HG03039 (cell line): Measurements from ENCODE around the gene RTN4.
"Not testable (repeated sequence)": the region's sequence is repeated elsewhere in the genome, so short reads cannot be mapped to it uniquely, and the experiment has no call there.

Source experiments
- ATAC-seq: cut with Tn5 transposase; IDR thresholded peaks from one replicate; pipeline ENCODE4 v1.9.1; 2021; ENCODE audit warnings: mild to moderate bottlenecking, moderate library complexity; ENCODE audit not compliant: unreplicated experiment

RTN4 gene

DNA sequence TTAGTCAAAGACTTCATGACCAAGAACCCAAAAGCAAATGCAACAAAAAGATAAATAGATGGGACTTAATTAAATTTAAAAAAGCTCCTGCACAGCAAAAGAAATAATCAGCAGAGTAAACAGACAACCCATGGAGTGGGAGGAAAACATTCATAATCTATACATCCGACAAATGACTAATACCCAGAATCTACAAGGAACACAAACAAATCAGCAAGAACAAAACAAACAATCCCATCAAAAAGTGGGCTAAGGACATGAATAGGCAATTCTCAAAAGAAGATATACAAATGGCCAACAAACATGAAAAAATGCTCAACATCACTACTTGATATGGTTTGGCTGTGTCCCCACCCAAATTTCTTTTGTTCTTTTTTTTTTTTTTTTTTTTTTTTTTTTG is 25.8 kb upstream of the RTN4 start:
- ATAC-seq = not testable (repeated sequence)

DNA sequence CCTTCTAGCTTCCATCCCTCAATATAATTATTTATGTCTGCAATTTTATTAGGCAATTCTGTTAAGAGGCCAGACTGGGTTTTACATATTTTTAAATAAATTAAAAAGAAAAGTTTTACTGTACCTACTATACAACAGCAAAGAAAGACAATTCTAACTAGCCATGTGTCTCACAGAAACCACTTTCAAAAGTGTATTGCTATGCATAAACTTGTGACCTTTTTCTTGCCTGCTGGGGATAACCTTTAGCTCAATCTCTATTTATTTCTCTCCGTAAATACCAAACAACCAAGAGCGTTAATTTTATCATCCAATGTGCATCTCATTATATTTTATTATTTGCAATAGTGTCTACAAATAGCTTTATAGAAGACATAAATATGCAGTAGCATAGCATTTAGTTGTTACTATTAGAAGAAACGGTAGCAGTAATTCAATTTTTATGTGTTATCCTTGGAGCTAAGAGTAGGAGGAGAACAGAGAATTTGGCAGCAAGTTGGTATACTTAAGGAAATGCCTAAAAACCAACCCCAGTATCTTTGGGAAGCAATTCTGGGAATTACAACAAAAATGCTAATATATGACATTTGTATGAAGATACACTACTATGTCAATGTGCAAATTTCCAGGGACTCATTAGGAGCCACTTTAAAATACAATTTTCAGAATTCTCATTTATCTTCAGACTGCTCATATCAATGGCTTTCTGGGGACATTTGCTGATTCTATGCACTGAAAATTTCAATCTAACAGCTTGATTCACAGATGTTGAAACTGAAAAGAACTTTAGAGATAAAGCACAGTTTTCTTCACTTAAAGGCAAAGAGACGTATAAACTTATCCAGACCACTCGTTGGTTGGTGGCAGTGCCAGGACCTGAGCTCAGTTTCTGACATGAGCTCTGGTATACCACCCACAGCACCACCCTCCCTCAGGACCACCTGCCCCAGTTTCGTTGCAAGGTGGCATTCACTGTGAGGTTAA is 23.0 kb upstream of the RTN4 start:
- ATAC-seq = no peak

DNA sequence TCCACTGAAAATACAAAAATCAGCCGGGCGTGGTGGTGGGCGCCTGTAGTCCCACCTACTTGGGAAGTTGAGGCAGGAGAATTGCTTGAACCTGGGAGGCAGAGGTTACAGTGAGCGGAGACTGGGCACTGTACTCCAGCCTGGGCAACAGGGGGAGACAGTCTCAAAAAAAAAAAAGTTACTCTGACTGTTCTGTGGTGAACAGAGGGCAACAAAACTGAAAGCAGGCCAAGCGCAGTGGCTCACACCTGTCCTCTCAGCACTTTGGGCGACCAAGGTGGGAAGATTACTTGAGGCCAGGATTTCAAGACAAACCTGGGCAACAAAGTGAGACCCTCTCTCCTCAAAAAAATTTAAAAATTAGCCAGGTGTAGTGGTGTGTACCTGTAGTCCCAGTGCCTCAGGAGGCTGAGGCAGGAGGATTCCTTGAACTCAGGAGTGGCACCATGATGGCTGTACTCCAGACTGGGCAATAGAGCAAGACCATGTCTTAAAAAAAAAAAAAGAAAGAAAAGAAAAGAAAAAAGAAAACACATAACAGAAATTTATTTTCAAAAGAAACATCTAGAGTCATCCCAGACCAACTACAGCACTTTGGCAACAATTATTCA is 13.6 kb upstream of the RTN4 start:
- no peak for ATAC-seq

DNA sequence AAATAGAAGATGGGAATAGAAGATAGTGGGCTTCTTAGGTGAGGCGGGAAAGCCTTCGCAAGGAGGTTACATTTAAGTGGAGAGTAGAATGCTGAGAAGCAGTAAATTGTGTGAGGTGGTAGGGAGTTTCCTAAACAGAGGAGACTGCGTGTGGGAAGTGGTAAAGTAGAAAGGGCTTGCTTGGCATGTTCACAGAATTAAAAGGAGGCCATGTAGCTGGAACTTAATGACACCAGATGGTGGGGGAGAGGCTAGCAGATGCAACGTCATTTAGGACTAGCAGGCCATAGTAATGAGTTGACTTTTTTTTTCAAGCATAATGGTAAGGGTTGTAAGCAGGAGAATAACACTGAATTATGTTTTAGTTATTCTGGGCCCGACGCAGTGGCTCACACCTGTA is 13.0 kb upstream of the RTN4 start:
- no peak for ATAC-seq

DNA sequence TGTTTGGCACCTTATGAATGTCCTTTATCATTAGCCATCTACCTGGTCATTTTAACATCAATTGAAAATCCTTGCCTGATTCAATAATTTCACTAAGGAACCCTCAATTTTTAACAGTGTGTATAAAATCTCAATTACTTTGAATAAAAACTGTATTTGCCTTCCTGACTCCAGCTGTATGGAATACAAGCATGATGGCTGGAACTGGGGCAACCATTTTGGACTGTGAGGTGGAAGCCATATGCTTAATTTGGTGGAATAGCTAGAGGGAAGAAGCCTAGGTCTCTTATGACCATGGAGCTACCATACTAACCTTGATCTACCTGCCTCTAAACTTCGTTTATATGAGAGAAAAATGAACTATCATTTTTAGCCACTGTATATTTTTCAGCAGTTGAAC is 12.5 kb upstream of the RTN4 start:
- no peak for ATAC-seq

DNA sequence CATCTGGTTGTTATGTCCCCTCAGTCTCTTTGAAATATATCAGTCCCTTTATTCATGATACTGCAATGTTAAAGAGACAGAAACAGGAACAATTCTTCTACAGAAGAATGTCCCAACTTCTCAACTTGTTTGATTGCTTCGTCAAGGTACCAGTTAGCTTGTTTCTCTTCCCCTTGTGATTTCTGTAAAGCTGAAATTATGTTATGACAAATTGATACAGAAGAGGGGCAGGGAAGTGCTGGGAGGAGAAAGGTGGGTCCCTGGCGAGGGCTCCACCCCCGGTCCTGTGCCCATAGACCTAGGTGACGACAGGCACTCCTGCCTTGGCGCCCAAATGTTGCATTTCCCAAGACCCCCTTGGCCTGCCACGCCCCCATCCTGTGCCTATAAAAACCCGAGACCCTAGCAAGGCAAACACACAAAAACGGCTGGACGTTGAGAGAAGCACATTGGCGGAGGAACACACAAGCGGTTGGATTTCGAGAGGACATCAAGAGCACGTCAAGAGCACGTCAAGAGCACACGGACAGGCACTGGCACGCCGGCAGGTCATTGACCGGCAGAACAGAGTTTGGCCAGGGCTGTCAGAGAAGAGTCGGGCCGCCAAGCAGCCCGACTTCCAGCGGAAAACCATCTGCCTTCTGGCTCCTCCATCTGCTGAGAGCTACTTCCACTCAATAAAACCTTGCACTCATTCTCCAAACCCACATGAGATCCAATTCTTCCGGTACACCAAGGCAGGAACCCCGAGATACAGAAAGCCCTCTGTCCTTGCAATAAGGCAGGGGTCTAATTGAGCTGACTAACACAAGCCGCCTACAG is 11.5 kb upstream of the RTN4 start:
- no peak for ATAC-seq

DNA sequence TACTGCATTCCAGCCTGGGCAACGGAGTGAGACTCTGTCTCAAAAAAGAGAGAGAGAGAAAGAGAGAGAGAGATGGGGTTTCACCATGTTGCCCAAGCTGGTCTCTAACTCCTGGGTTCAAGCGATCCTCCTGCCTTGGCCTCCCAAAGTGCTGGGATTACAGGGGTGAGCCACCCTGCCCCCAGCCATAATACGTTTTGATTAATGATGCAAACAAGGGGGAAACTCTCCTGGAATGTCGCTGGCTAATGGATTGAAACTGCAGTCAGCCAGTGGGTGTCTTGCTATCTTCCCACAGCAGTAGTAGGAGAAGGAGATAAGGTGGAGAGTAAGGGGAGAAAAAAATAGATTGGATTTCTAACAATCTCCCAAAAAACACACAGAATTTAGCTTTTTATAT is 9.5 kb upstream of the RTN4 start:
- no peak for ATAC-seq

DNA sequence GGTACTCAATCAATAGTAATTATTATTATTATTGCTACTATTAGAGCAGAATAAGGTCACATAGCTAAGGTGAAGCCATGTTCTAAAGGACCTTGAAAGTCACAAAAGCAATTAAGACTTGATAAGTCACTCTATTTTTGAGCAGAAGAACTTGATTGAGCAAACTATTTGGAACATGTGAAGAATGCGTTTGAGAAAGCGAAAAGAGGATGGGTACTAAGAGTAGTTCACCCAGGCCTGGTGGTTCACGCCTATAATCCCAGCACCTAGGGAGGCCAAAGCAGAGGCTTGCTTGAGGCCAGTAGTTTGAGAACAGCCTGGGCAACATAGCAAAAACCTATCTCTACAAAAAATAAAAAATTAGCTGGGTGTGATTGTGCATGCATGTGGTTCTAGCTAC is 7.2 kb upstream of the RTN4 start:
- ATAC-seq = no peak

DNA sequence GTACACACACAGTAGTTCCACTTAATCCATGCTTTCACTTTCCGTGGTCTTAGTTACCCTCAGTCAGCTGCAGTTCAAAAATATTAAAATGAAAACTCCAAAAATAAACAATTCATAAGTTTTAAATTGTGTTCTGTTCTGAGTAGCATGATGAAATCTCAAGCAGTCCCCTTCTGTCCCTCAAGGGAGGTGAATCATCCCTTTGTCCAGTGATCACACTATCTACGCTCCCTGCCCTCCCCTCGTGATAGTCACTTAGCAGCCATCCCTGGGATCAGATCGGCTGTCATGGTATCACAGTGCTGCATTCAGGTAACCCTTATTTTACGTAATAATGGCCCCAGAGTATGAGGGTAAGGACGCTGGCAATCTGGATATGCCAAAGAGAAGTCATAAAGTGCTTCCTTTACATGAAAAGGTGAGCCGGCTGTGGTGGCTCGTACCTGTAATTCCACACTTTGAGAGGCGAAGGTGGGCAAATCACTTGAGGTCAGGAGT is 5.8 kb upstream of the RTN4 start:
- no peak for ATAC-seq

DNA sequence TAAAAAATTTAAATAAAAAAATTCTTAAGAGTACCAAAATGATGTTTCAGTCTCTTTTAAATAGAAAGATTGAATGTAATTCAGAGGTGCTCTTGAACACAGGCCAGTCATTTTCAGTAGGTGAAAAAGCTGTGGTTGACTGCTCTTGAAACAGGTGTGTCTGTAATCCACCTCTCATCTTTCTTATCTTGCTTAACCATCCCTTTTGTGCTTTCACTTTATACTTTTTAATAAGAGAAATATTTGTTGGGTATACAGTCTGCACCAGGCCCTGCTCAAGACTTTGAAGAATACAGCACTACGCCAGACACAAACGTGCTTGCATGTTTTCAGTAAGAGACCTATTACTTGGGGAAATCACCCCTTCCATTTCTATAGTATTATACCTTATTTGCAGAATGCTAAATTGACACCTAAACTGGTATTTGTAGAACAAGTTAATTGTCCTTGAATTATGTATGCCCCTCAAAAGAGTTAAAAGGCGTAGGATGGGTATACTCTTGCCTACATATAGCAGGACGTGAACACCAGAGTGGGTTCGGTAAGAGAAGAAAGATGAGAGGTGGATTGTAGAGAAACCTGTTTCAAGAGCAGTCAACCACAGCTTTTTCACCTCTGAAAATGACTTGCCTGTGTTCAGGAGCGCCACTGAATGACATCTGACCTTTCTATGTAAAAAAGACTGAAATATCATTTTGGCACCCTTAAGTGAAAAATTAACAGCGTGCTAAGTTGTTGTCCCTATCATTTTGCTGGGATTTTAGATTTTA is 4.0 kb upstream of the RTN4 start:
- peak; percentile 20 for ATAC-seq

DNA sequence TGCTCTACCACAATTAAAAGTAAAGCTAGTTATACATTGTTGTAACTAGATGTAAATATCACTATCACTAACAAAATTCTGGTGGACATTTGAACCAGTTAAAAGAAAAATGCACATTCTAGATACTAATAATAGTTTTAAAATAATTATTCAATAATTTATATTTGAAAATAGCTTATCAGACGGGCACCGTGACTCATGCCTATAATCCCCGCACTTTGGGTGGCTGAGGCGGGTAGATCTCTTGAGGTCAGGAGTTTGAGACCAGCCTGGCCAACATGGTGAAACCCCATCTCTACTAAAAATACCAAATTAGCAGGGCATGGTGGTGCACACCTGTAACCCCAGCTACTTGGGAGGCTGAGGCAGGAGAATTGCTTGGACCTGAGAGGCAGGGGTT is 3.0 kb upstream of the RTN4 start:
- ATAC-seq = not testable (repeated sequence)

DNA sequence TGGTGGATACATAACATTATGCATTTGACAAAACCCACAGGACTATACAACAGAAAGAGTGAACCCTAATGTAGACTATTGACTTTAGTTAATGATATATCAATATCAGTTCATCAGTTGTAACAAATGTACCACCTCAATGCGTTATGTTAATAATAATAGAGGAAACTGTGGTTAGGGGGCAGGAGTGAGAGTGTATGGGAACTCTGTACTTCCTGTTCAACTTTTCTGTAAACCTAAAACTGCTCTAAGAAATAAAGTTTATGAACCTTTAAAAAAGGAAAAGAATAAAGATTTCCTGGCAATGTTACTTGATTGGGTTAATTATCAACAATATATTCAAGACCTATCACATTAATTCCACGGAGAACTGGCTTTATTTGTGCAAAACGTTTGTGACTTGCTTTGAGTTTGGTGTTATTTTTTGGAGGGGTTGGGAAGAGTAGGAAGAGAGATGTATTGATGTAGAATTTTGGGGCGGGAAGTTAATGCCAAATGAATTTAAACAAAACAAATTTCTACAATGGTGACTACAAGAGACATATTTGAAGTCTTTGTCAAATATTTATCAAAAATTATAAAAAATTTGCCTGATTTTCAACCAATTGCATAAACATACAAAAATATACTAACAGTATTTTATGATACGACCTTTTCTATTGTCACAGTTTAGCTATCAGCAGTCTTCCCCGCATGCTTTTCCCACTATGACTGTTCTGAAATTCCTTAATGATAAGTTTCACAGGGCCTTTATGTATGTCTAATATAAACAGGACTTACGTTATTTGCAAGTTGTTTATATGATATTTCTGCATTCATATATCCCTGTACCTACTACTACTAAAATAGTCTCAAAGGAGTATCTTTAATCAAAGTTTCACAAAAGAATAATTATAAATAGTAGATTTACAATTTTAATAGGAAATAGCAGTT is 2.1 kb upstream of the RTN4 start:
- no peak for ATAC-seq

DNA sequence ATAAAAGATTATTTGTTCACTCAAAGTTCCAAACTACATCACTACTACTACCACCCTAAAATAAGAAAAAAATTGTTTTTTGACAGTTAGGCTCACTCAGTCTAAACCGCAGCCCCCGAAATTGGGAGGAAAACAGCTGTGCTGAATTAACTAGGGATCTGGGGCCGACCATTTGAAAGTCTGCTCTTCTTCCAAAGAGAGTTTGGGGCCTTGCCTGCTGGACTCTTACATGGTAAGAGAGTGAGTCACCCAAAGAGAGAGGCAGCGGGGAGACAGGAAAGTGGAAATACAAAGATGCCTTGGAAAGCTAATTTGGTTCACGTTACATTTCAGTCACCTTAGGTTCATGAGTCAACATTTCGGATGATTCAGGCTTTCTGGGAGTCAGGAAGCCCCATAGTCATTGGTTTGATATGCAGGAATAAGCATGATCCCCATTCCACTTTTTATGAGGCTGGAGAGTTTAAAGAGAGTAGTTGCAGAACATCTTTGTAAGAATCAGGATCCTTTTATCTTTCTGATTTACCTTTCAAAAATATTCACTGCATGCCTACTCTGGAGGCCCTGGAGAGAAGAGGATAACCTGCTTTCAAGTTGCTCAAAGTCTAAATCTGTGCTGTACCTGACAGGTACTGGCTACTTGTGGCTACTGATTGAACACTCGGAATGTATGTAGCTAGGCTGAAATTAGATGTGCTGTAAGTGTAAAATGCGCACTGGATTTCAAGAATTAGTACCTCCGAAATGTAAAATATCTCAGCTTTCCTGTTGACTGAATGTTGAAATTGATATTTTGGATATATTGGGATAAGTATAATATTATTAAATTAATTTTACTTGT is 995 bp upstream of the RTN4 start:
- ATAC-seq = no peak

DNA sequence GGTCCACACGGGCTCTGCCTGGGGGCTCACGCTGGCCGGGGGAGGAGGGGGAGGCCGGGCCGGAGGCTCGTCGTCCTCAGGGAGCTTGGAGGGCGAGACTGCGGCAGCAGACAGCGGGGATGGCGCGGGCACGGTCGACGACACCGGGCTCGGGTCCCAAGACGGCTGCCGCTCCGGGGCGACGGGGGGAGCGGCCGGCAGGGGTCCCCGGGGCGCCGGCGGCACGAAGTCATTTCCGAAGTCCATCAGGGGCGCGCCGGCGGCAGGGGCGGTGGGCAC is 491 bp downstream of the RTN4 start:
- no peak for ATAC-seq

DNA sequence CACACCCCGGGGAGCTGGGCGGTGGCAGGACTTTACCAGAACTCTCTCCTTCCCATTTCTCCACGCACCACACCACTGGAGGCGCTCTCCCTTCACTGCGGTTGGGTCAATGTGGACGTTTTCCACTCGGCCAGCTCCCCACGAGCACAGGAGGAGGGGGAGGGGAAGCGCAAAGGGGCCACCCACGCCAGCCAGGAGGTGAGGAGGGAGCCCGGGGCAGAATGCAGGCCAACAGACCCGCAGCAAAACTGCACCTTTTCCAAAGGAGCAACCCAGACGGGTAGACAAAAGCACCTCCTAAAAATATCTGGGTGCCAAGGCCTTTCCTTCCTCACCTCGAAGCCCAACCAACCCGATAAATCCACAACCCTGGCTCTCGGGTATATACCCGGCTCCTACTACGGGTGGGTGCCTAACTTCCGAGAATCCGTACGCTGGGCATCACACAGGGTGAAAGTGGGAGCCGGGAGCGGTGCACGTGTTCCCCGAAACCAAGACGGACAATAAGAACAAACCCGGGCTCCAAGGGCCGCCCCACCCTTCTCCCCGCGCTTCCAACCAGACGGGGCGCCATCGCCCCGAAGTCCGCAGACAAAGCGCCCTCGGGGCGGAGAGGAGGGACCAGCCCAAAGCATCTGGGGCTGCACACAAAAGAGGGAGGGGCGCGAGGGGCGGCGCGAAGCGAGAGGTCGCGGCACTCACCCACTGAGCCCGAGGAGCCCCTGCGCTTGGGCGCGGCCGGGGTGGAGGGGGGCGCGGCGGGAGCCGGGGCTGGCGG is 1.0 kb downstream of the RTN4 start:
- no peak for ATAC-seq

DNA sequence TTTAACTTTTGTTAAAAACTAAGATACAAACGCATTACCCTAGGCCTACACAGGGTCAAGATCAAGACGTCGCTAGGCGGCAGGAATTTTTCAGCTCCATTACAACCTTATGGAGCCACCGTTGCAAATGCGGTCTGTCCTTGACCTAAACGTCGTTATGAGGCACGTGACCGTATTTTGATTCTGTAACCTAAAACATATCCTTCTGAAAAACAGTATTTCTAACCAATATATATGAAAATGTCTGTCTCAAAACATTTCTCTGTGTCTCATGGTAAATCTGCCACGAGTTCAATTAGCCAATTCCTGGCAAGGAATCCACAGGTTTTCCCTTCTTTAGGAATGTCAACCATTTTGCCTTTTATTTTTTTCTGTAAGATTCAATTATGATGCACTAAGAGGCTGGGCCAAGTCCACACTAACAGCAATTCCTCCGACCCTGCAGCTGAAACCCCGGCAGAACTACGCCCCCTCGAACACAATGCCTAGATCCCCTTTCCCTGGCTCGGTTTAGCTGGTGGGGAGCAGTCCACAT is 1.7 kb downstream of the RTN4 start:
- no peak for ATAC-seq

DNA sequence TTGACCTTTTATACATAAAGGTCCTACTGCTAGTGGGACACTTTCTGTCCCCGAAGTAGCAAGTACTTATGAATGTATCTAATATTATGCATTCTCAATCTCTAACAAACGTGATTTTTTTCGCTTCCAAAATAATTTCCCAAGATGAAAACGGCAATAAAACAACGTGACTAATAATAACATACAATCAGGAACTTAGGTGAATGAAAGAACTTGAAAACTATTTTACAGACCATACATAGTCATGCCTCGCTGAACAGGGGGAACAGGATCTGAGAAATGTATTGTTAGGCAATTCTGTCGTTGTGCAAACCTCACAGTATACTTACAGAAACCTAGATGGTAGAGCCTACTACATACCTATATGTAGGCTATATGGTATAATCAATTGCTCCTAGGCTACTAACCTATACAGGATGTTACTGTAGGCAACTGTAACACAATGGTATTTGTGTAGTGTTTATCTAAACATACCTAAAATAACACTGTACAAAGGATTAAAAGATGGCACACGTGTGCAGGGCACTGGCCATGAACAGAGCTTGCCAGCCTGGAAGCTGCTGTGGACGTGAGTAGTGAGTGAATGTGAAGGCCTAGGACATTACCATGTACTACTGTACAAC is 2.5 kb downstream of the RTN4 start:
- ATAC-seq = no peak
